IMR-90 (cell line): Measurements from ENCODE around the gene GPC5. TPM values are rescaled to one million over a fixed set of nuclear protein-coding genes. Genes with fewer than 3 reads are reported as not detected.

Experiments used
- ATAC-seq: fragments of 200-7000 bp; cut with Tn5 transposase; 2 replicates; pipeline ENCODE4 v1.9.1; 2020; ENCODE audit warnings: low read depth, mild to moderate bottlenecking, moderate library complexity
- BruUV-seq: library from RNA; stranded (reverse); fragments of 400-500 nt; replicated peaks from 2 replicates; lab custom pipeline; 2021; lab: Mats Ljungman, UMichigan
- CTCF ChIA-PET: fragments of 300-600 bp; formaldehyde crosslinking; extraction: SDS; loops from one replicate; lab custom pipeline; 2021; ENCODE audit warnings: antibody characterized with exemption; lab: Yijun Ruan, JAX
- POLR2A ChIA-PET: fragments of 300-600 bp; sonication (Branson Sonifier 250); formaldehyde crosslinking; loops from one replicate; lab custom pipeline; 2022; ENCODE audit warnings: antibody characterized with exemption; ENCODE audit not compliant: unreplicated experiment; lab: Charles Lee
- DNase-seq: peaks from one replicate; pipeline ENCODE4 v3.0.0; 2013
- H2AFZ ChIP-seq: replicated peaks from 2 replicates; pipeline ENCODE3; 2013; ENCODE audit warnings: low read length, mild to moderate bottlenecking; ENCODE audit not compliant: poor library complexity
- H2AK5ac ChIP-seq: 2 replicates; pipeline ENCODE4 v1.6.1; 2013; ENCODE audit warnings: low read depth, low read length, inconsistent platforms
- H2AK9ac ChIP-seq: replicated peaks from 2 replicates; pipeline ENCODE3; 2013; ENCODE audit warnings: mild to moderate bottlenecking, low read depth, low read length, moderate library complexity; ENCODE audit not compliant: poor library complexity
- H2BK120ac ChIP-seq: 2 replicates; pipeline ENCODE4 v1.6.1; 2013; ENCODE audit warnings: low read depth, low read length, inconsistent platforms
- H2BK15ac ChIP-seq: 3 replicates; pipeline ENCODE4 v1.6.1; 2013; ENCODE audit warnings: low read depth, low read length, inconsistent platforms
- H2BK20ac ChIP-seq: 2 replicates; pipeline ENCODE4 v1.6.1; 2013; ENCODE audit warnings: low read depth, mild to moderate bottlenecking, inconsistent platforms, low read length, moderate library complexity
- H2BK5ac ChIP-seq: 2 replicates; pipeline ENCODE4 v1.6.1; 2013; ENCODE audit warnings: mild to moderate bottlenecking, low read depth, low read length, inconsistent platforms; ENCODE audit not compliant: poor library complexity, severe bottlenecking
- H3K14ac ChIP-seq: replicated peaks from 2 replicates; pipeline ENCODE4 v1.6.1; 2013; ENCODE audit warnings: low read depth, low read length, inconsistent platforms
- H3K18ac ChIP-seq: 2 replicates; pipeline ENCODE4 v1.6.1; 2013; ENCODE audit warnings: low read depth, low read length, control low read depth
- H3K23ac ChIP-seq: 2 replicates; pipeline ENCODE4 v1.6.1; 2013; ENCODE audit warnings: low read depth, low read length, inconsistent platforms
- H3K27ac ChIP-seq: 2 replicates; pipeline ENCODE4 v1.5.1; 2013; ENCODE audit warnings: mild to moderate bottlenecking, control low read depth, low read length; ENCODE audit not compliant: insufficient read depth
- H3K27me3 ChIP-seq: 2 replicates; pipeline ENCODE4 v1.6.1; 2013; ENCODE audit warnings: low read length; ENCODE audit not compliant: control insufficient read depth, insufficient read depth
- H3K36me3 ChIP-seq: 2 replicates; pipeline ENCODE4 v1.6.1; 2013; ENCODE audit warnings: low read length, mixed read lengths; ENCODE audit not compliant: control insufficient read depth, insufficient read depth
- H3K4ac ChIP-seq: 2 replicates; pipeline ENCODE4 v1.6.1; 2013; ENCODE audit warnings: low read depth, low read length, inconsistent platforms
- H3K4me1 ChIP-seq: 2 replicates; pipeline ENCODE4 v1.6.1; 2013; ENCODE audit warnings: low read length, mixed read lengths; ENCODE audit not compliant: control insufficient read depth, insufficient read depth
- H3K4me2 ChIP-seq: 2 replicates; pipeline ENCODE4 v1.6.1; 2013; ENCODE audit warnings: low read depth, mild to moderate bottlenecking, control low read depth, low read length, moderate library complexity
- H3K4me3 ChIP-seq: 2 replicates; pipeline ENCODE4 v1.5.1; 2013; ENCODE audit warnings: low read depth, mild to moderate bottlenecking, control low read depth, low read length, moderate library complexity; ENCODE audit not compliant: insufficient read depth
- H3K56ac ChIP-seq: 2 replicates; pipeline ENCODE4 v1.6.1; 2013; ENCODE audit warnings: low read length, inconsistent platforms; ENCODE audit not compliant: insufficient read depth; ENCODE audit errors: extremely low read depth
- H3K79me1 ChIP-seq, 2 experiments: 2 replicates each; pipeline ENCODE4 v1.6.1; 2013; ENCODE audit warnings: low read length in 2 of 2, inconsistent platforms in 1 of 2, low read depth in 1 of 2
- H3K9ac ChIP-seq: 2 replicates; pipeline ENCODE4 v1.6.1; 2013; ENCODE audit warnings: low read depth, low read length, control low read depth
- H3K9me1 ChIP-seq: 2 replicates; pipeline ENCODE4 v1.6.1; 2013; ENCODE audit warnings: low read length, inconsistent platforms; ENCODE audit not compliant: insufficient read depth
- H3K9me3 ChIP-seq: 2 replicates; pipeline ENCODE4 v1.6.1; 2013; ENCODE audit warnings: low read length; ENCODE audit not compliant: control insufficient read depth, insufficient read depth
- H4K20me1 ChIP-seq: 2 replicates; pipeline ENCODE4 v1.6.1; 2013; ENCODE audit warnings: low read length, inconsistent platforms; ENCODE audit not compliant: insufficient read depth
- H4K5ac ChIP-seq: 2 replicates; pipeline ENCODE4 v1.6.1; 2013; ENCODE audit warnings: mild to moderate bottlenecking, low read depth, low read length, control low read depth
- H4K8ac ChIP-seq, 2 experiments: 2 replicates each; pipeline ENCODE4 v1.6.1; 2013; ENCODE audit warnings: low read depth in 2 of 2, low read length in 2 of 2, control low read depth in 1 of 2, inconsistent platforms in 1 of 2
- H4K91ac ChIP-seq: 2 replicates; pipeline ENCODE4 v1.6.1; 2013; ENCODE audit warnings: low read depth, low read length, inconsistent platforms; ENCODE audit not compliant: insufficient read depth
- BHLHE40 ChIP-seq: fragments of 150-350 bp; IDR thresholded peaks from 2 replicates; pipeline ENCODE4 v1.6.1; 2016; ENCODE audit warnings: mild to moderate bottlenecking, low read depth, low read length
- CEBPB ChIP-seq: IDR thresholded peaks from 2 replicates; pipeline ENCODE4 v1.6.1; 2012; ENCODE audit warnings: low read depth, low read length, improper control_type of control experiment
- CHD1 ChIP-seq: IDR thresholded peaks from 2 replicates; pipeline ENCODE4 v1.6.1; 2012; ENCODE audit warnings: low read depth, low read length, improper control_type of control experiment
- CTCF ChIP-seq: conservative IDR thresholded peaks from 2 replicates; pipeline ENCODE4 v1.5.1; 2012; ENCODE audit warnings: mild to moderate bottlenecking, low read depth, low read length, improper control_type of control experiment
- ELK1 ChIP-seq: fragments of 150-350 bp; IDR thresholded peaks from 2 replicates; pipeline ENCODE4 v1.6.1; 2016; ENCODE audit warnings: low read depth, mild to moderate bottlenecking, low read length, moderate library complexity, borderline replicate concordance
- FOS ChIP-seq: fragments of 150-350 bp; IDR thresholded peaks from 2 replicates; pipeline ENCODE4 v1.6.1; 2016; ENCODE audit warnings: low read depth, low read length
- MAFK ChIP-seq: IDR thresholded peaks from 2 replicates; pipeline ENCODE4 v1.6.1; 2012; ENCODE audit warnings: low read depth, low read length, improper control_type of control experiment
- MAZ ChIP-seq: IDR thresholded peaks from 2 replicates; pipeline ENCODE4 v1.6.1; 2012; ENCODE audit warnings: low read depth, mild to moderate bottlenecking, low read length, improper control_type of control experiment, moderate library complexity, borderline replicate concordance
- MXI1 ChIP-seq: IDR thresholded peaks from 2 replicates; pipeline ENCODE4 v1.6.1; 2012; ENCODE audit warnings: low read depth, mild to moderate bottlenecking, low read length, moderate library complexity, borderline replicate concordance
- NFE2L2 ChIP-seq: fragments of 150-350 bp; IDR thresholded peaks from 2 replicates; pipeline ENCODE4 v1.6.1; 2016; ENCODE audit warnings: low read depth, mild to moderate bottlenecking, low read length
- POLR2A ChIP-seq: IDR thresholded peaks from 2 replicates; pipeline ENCODE4 v1.6.1; 2012; ENCODE audit warnings: mild to moderate bottlenecking, low read depth, low read length
- RAD21 ChIP-seq: IDR thresholded peaks from 2 replicates; pipeline ENCODE4 v1.6.1; 2012; ENCODE audit warnings: low read length, improper control_type of control experiment
- RCOR1 ChIP-seq: IDR thresholded peaks from 2 replicates; pipeline ENCODE4 v1.6.1; 2012; ENCODE audit warnings: mild to moderate bottlenecking, low read length, improper control_type of control experiment; ENCODE audit not compliant: insufficient replicate concordance
- RFX5 ChIP-seq: IDR thresholded peaks from 2 replicates; pipeline ENCODE4 v1.8.0; 2012; ENCODE audit warnings: low read depth, mild to moderate bottlenecking, low read length, moderate library complexity
- SMC3 ChIP-seq: fragments of 150-350 bp; IDR thresholded peaks from 2 replicates; pipeline ENCODE4 v1.6.1; 2016; ENCODE audit warnings: low read depth, mild to moderate bottlenecking, antibody characterized with exemption, low read length, moderate library complexity
- USF2 ChIP-seq: fragments of 150-350 bp; IDR thresholded peaks from 2 replicates; pipeline ENCODE4 v1.6.1; 2017; ENCODE audit warnings: mild to moderate bottlenecking, antibody characterized with exemption, low read length, low read depth
- WGBS, 2 experiments: methylation state at CpG; one replicate each; pipeline versions ENCODE4 v1.1.5 to v1.1.7; 2013; ENCODE audit warnings: missing lambda C conversion rate in 2 of 2; ENCODE audit not compliant: insufficient read length in 1 of 2; ENCODE audit errors: extremely low coverage in 2 of 2; 5-methylcytosine and 5-hydroxymethylcytosine counted together
- dilution Hi-C: fragments of 300-500 bp; cut with HindIII; formaldehyde crosslinking; loops from one replicate; pipeline ENCODE4 v1.14.3; 2018; ENCODE audit warnings: low sequenced_read_pairs; ENCODE audit not compliant: unreplicated experiment
- in situ Hi-C: fragments of 300-500 bp; cut with MboI; formaldehyde crosslinking; loops from 3 replicates; pipeline ENCODE4 v1.14.3; 2019; ENCODE audit warnings: low sequenced_read_pairs, inconsistent platforms, mixed read lengths
- intact Hi-C: fragments of 100-400 bp; cut with micrococcal nuclease; formaldehyde crosslinking; loops from 2 replicates; pipeline ENCODE4 v1.10.0; 2022
- polyA plus RNA-seq, 3 experiments: library from polyadenylated mRNA; depleted of rRNA; stranded (reverse); fragments of >200 nt; gene quantifications; 2 replicates each; pipeline ENCODE4 v1.2.3, GENCODE V29; 2012; ENCODE audit warnings: low replicate concordance in 1 of 3
- total RNA-seq: library from RNA; depleted of rRNA; stranded (reverse); fragments of >200 nt; gene quantifications from 2 replicates; pipeline ENCODE4 v1.2.3, GENCODE V29; 2012

Gene GPC5
- total and polyA plus RNA-seq, 2 of the 4 experiments (the other 2 are of a cell fraction): 0.94 to 1.8 TPM

GRCh38 chr13:92187378-92187989, 789.1 kb downstream of the GPC5 start:
- no peaks in the 10 kb centered on the region for H3K9me1 ChIP-seq
- no peaks in the 10 kb centered on the region for H3K9me3 ChIP-seq
- DNase-seq (peak; percentile 27), ATAC-seq (peak; percentile 66)
- dilution Hi-C loops (no loop called here), intact Hi-C loops (loop anchor here (2.0 to 10.0 kb wide), 2 partner anchors 437 to 1039 kb away; partner anchors contain the start of gene GPC6), in situ Hi-C loops (loop anchor here (10.0 to 25.0 kb wide), 2 partner anchors 347 to 975 kb away; no protein-coding TSS in a partner anchor)
- H2BK15ac ChIP-seq: no peak overlapping the region
- H4K8ac ChIP-seq: no peak overlapping the region
- no peaks in the 10 kb centered on the region for H3K36me3 ChIP-seq
- no peaks in the 10 kb centered on the region for H3K79me1 ChIP-seq
- H2BK120ac ChIP-seq: no peak overlapping the region
- no peak overlapping the region for H3K56ac ChIP-seq
- H3K27ac ChIP-seq: no peak overlapping the region
- no peaks in the 10 kb centered on the region for H3K4me1 ChIP-seq
- no peak overlapping the region for H3K14ac ChIP-seq
- BruUV-seq: no TSS peak
- no CpG with 5 or more reads among the region's 1 CpG for WGBS, 2 experiments
- no peak overlapping the region for H3K4ac ChIP-seq
- ChIA-PET CTCF (interaction anchor here (0.5 to 1.1 kb wide), 8 partner anchors 8 to 1497 kb away, joined by 3 to 5 read pairs (median 3); no protein-coding TSS in a partner anchor), POLR2A (no interaction called here)
- H3K27me3 ChIP-seq: no peaks in the 10 kb centered on the region
- no peak overlapping the region for H2AFZ ChIP-seq
- H3K18ac ChIP-seq: no peak overlapping the region
- TF ChIP-seq CEBPB (no peak), MAFK (no peak), RAD21 (peak; percentile 78), MAZ (no peak), POLR2A (no peak), MXI1 (no peak), FOS (no peak), RCOR1 (no peak), RFX5 (no peak), SMC3 (peak; percentile 62), USF2 (no peak), CTCF (peak; percentile 79), CHD1 (no peak), NFE2L2 (no peak), BHLHE40 (no peak), ELK1 (no peak)
- H2BK5ac ChIP-seq: no peak overlapping the region
- no peak overlapping the region for H3K4me3 ChIP-seq
- no peak overlapping the region for H2AK9ac ChIP-seq
- H3K23ac ChIP-seq: no peak overlapping the region
- H2AK5ac ChIP-seq: no peak overlapping the region
- no peak overlapping the region for H4K91ac ChIP-seq
- no peak overlapping the region for H4K5ac ChIP-seq
- no peak overlapping the region for H2BK20ac ChIP-seq
- no peak overlapping the region for H3K9ac ChIP-seq
- no peaks in the 10 kb centered on the region for H4K20me1 ChIP-seq
- H3K4me2 ChIP-seq: no peak overlapping the region
